Bronchial epithelial cell (primary cell): Measurements from ENCODE around the gene DAAM1. TPM values are rescaled to one million over a fixed set of nuclear protein-coding genes. Genes with fewer than 3 reads are reported as not detected.

ENCODE experiments used
- DNase-seq: peaks from one replicate; pipeline ENCODE4 v3.0.0-alpha.2; 2010; ENCODE audit warnings: low read depth
- FAIRE-seq: peaks from 2 replicates; lab custom pipeline; 2011; peaks lifted over from hg19 to GRCh38; lab: Jason Lieb, UNC
- H3K27me3 ChIP-seq: 2 replicates; pipeline ENCODE4 v1.5.1; 2011; ENCODE audit warnings: low read length; ENCODE audit not compliant: control insufficient read depth, insufficient read depth
- H3K36me3 ChIP-seq: 2 replicates; pipeline ENCODE4 v1.5.1; 2011; ENCODE audit warnings: low read length; ENCODE audit not compliant: control insufficient read depth, insufficient read depth
- H3K4me3 ChIP-seq: 2 replicates; pipeline ENCODE4 v1.5.1; 2011; ENCODE audit warnings: mild to moderate bottlenecking, low read depth, low read length, control low read depth
- CTCF ChIP-seq: IDR thresholded peaks from 2 replicates; pipeline ENCODE4 v1.5.1; 2011; ENCODE audit warnings: mild to moderate bottlenecking, moderate library complexity, low read length, control low read depth, inconsistent platforms; ENCODE audit not compliant: insufficient read depth, severe bottlenecking
- total RNA-seq: library from RNA; depleted of rRNA; stranded (reverse); fragments of >200 nt; gene quantifications from 2 replicates; pipeline ENCODE4 v1.2.1, GENCODE V29; 2014

Gene DAAM1
- total RNA-seq, 1 donor from 2014 or later: 16.6 TPM

GRCh38 chr14:59336098-59336497, 147.6 kb downstream of the DAAM1 start:
- no peak overlapping the region for H3K4me3 ChIP-seq
- peak; percentile 51 for DNase-seq
- no peak for FAIRE-seq
- no peaks in the 10 kb centered on the region for H3K27me3 ChIP-seq
- no peak for TF ChIP-seq CTCF
- H3K36me3 ChIP-seq: peaks cover 4% of the 10 kb centered on the region

GRCh38 chr14:59336706-59337105, 148.2 kb downstream of the DAAM1 start:
- no peak for FAIRE-seq
- Histone ChIP-seq H3K27me3 (no peaks in the 10 kb centered on the region), H3K4me3 (no peak overlapping the region), H3K36me3 (peaks cover 2% of the 10 kb centered on the region)
- TF ChIP-seq CTCF: no peak
- DNase-seq: no peak

GRCh38 chr14:59337141-59337611, 148.7 kb downstream of the DAAM1 start:
- Histone ChIP-seq H3K27me3 (no peaks in the 10 kb centered on the region), H3K36me3 (peaks cover 2% of the 10 kb centered on the region), H3K4me3 (no peak overlapping the region)
- no peak for TF ChIP-seq CTCF
- DNase-seq: no peak
- FAIRE-seq: no peak

- FAIRE-seq (no peak), DNase-seq (no peak)
- no peak overlapping the region for H3K4me3 ChIP-seq
- H3K27me3 ChIP-seq: no peaks in the 10 kb centered on the region
- H3K36me3 ChIP-seq: peaks cover 2% of the 10 kb centered on the region
- no peak for TF ChIP-seq CTCF
Measured at GRCh38 chr14:59338761-59339160, 150.3 kb downstream of the DAAM1 start.

GRCh38 chr14:59339524-59340330, 151.3 kb downstream of the DAAM1 start:
- DNase-seq (no peak), FAIRE-seq (no peak)
- no peak for TF ChIP-seq CTCF
- H3K27me3 ChIP-seq: no peaks in the 10 kb centered on the region
- H3K36me3 ChIP-seq: peaks cover 2% of the 10 kb centered on the region
- H3K4me3 ChIP-seq: no peak overlapping the region
